BJ (cell line): Measurements from ENCODE around the gene MOB1A. TPM values are rescaled to one million over a fixed set of nuclear protein-coding genes. Genes with fewer than 3 reads are reported as not detected.
"Not testable (repeated sequence)": the region's sequence is repeated elsewhere in the genome, so short reads cannot be mapped to it uniquely, and the experiment has no call there.

Source experiments
- CTCF ChIA-PET: fragments of 350-600 bp; formaldehyde crosslinking; extraction: SDS; loops from one replicate; lab custom pipeline; 2021; ENCODE audit warnings: antibody characterized with exemption, inconsistent platforms; lab: Yijun Ruan, JAX
- POLR2A ChIA-PET: fragments of 300-600 bp; sonication (Branson Sonifier 250); formaldehyde crosslinking; extraction: SDS; loops from one replicate; lab custom pipeline; 2021; ENCODE audit warnings: antibody characterized with exemption; lab: Charles Lee
- DNase-seq: peaks from one replicate; pipeline ENCODE4 v3.0.0-alpha.2; 2011; ENCODE audit warnings: low read depth
- H3K27me3 ChIP-seq: 2 replicates; pipeline ENCODE4 v1.6.0; 2011; ENCODE audit warnings: low read length; ENCODE audit not compliant: control insufficient read depth, insufficient read depth
- H3K36me3 ChIP-seq: 2 replicates; pipeline ENCODE4 v1.5.1; 2011; ENCODE audit warnings: low read length; ENCODE audit not compliant: control insufficient read depth, insufficient read depth
- H3K4me3 ChIP-seq: 2 replicates; pipeline ENCODE4 v1.5.1; 2011; ENCODE audit warnings: low read depth, mild to moderate bottlenecking, control low read depth, low read length
- CTCF ChIP-seq: IDR thresholded peaks from 2 replicates; pipeline ENCODE4 v1.5.1; 2011; ENCODE audit warnings: low read depth, mild to moderate bottlenecking, control low read depth, inconsistent platforms, low read length, moderate library complexity; ENCODE audit not compliant: insufficient read depth
- polyA plus RNA-seq: library from polyadenylated mRNA; depleted of rRNA; stranded (reverse); fragments of >200 nt; gene quantifications from 2 replicates; pipeline ENCODE4 v1.2.3, GENCODE V29; 2011

The MOB1A gene
- polyA plus RNA-seq, 1 experiment = 19.1 TPM

DNA sequence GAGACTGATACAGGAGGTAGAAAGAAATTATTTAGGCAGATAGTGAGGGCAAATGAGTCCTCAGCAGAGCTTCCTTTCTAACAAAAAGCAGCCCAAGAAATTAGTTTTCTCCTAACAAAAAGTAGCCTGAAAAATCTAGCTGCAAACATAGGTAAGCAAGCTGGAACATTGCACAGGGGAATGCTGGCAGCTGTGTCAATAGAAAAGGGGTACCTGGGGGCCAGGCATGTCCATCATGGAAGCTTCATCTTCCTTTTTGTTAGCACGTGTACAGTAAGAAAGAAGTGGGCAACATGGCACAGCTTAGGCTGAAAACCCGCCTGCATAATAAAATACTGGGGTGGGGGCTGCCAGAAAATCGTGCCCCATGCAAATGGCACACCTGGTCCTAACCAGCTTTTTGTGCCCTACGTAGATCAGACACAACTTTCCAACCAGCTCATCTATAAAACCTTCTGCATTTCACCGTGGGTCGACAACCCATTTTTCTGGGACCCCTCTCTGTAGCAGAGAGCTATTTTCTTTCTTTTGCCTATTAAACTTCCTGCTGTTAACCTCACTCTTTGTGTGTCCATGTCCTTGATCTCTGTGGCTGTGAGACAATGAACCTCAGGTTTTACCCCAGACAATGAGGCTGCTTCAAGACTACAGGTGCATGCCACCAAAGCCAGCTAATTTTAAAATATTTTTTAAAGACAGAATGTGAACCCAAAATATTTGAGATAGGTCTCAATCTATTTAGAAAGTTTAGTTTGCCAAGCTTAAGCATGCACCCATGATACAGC is 13.1 kb upstream of the MOB1A start:
- no peak for TF ChIP-seq CTCF
- Histone ChIP-seq H3K4me3 (no peak overlapping the region), H3K27me3 (peaks cover 2% of the 10 kb centered on the region; the same call in 1 of the 2 replicates), H3K36me3 (no peaks in the 10 kb centered on the region)
- DNase-seq = no peak
- ChIA-PET POLR2A (interaction anchor here (0.7 kb wide), 1 partner anchor 203 kb away, joined by 6 read pairs; no protein-coding TSS in a partner anchor), CTCF (no interaction called here)

DNA sequence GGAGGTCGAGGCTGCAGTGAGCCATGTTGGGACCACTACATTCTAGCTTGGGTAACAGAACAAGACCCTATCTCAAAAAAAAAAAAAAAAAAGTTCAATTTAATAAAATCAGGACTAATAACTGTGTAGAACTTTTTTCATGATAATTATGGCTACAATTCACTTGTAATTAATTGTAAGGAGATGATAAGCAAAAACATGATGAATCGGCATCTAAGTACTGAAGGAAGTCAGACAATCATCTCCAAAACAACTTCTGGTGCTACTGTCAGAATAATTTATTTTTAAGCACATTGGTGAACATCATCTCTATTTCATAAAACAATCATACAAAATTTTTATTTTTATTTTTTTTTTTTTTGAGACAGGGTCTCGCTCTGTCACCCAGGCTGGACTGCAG is 10.0 kb upstream of the MOB1A start:
- POLR2A ChIA-PET = interaction anchor here (0.5 to 1.3 kb wide), 2 partner anchors 10 to 553 kb away, joined by 4 to 14 read pairs; partner anchors contain the start of gene MOB1A
- CTCF ChIA-PET = interaction anchor here (1.0 to 1.6 kb wide), 3 partner anchors 9 to 41 kb away, joined by 3 to 8 read pairs (median 4); partner anchors contain the start of genes BOLA3 and MTHFD2
- DNase-seq = no peak
- Histone ChIP-seq H3K27me3 (peaks cover 2% of the 10 kb centered on the region; the same call in 1 of the 2 replicates), H3K4me3 (no peak overlapping the region), H3K36me3 (no peaks in the 10 kb centered on the region)
- no peak for TF ChIP-seq CTCF

- POLR2A ChIA-PET = interaction anchor here (0.5 to 1.3 kb wide), 2 partner anchors 10 to 554 kb away, joined by 4 to 14 read pairs; partner anchors contain the start of gene MOB1A
- no peaks in the 10 kb centered on the region for H3K36me3 ChIP-seq
- H3K27me3 ChIP-seq = peaks cover 2% of the 10 kb centered on the region; the same call in 1 of the 2 replicates
- peak; percentile 51 for DNase-seq
- CTCF ChIA-PET = interaction anchor here (0.5 to 1.6 kb wide), 4 partner anchors 9 to 62 kb away, joined by 3 to 8 read pairs (median 4); partner anchors contain the start of genes BOLA3 and MTHFD2
- no peak for TF ChIP-seq CTCF
- no peak overlapping the region for H3K4me3 ChIP-seq
Measured at GRCh38 chr2:74188018-74188601, 9.4 kb upstream of the MOB1A start.

GRCh38 chr2:74186706-74187105 is 8.0 kb upstream of the MOB1A start:
- H3K36me3 ChIP-seq, H3K4me3 ChIP-seq, H3K27me3 ChIP-seq, POLR2A ChIA-PET, DNase-seq, CTCF ChIA-PET: not testable (repeated sequence)

GRCh38 chr2:74186038-74186437 is 7.4 kb upstream of the MOB1A start:
- no peak for TF ChIP-seq CTCF
- H3K4me3 ChIP-seq = no peak overlapping the region
- no peaks in the 10 kb centered on the region for H3K27me3 ChIP-seq
- no peaks in the 10 kb centered on the region for H3K36me3 ChIP-seq
- CTCF ChIA-PET = no interaction called here
- no peak for DNase-seq
- POLR2A ChIA-PET = no interaction called here
